IMR-90 (cell line): Measurements from ENCODE around the gene CHMP1B. TPM values are rescaled to one million over a fixed set of nuclear protein-coding genes. Genes with fewer than 3 reads are reported as not detected.

Source experiments
- ATAC-seq: fragments of 200-7000 bp; cut with Tn5 transposase; 2 replicates; pipeline ENCODE4 v1.9.1; 2020; ENCODE audit warnings: low read depth, mild to moderate bottlenecking, moderate library complexity
- BruUV-seq: library from RNA; stranded (reverse); fragments of 400-500 nt; replicated peaks from 2 replicates; lab custom pipeline; 2021; lab: Mats Ljungman, UMichigan
- CTCF ChIA-PET: fragments of 300-600 bp; formaldehyde crosslinking; extraction: SDS; loops from one replicate; lab custom pipeline; 2021; ENCODE audit warnings: antibody characterized with exemption; lab: Yijun Ruan, JAX
- POLR2A ChIA-PET: fragments of 300-600 bp; sonication (Branson Sonifier 250); formaldehyde crosslinking; loops from one replicate; lab custom pipeline; 2022; ENCODE audit warnings: antibody characterized with exemption; ENCODE audit not compliant: unreplicated experiment; lab: Charles Lee
- DNase-seq: peaks from one replicate; pipeline ENCODE4 v3.0.0; 2013
- H2AFZ ChIP-seq: replicated peaks from 2 replicates; pipeline ENCODE3; 2013; ENCODE audit warnings: low read length, mild to moderate bottlenecking; ENCODE audit not compliant: poor library complexity
- H2AK5ac ChIP-seq: 2 replicates; pipeline ENCODE4 v1.6.1; 2013; ENCODE audit warnings: low read depth, low read length, inconsistent platforms
- H2AK9ac ChIP-seq: replicated peaks from 2 replicates; pipeline ENCODE3; 2013; ENCODE audit warnings: mild to moderate bottlenecking, low read depth, low read length, moderate library complexity; ENCODE audit not compliant: poor library complexity
- H2BK120ac ChIP-seq: 2 replicates; pipeline ENCODE4 v1.6.1; 2013; ENCODE audit warnings: low read depth, low read length, inconsistent platforms
- H2BK15ac ChIP-seq: 3 replicates; pipeline ENCODE4 v1.6.1; 2013; ENCODE audit warnings: low read depth, low read length, inconsistent platforms
- H2BK20ac ChIP-seq: 2 replicates; pipeline ENCODE4 v1.6.1; 2013; ENCODE audit warnings: low read depth, mild to moderate bottlenecking, inconsistent platforms, low read length, moderate library complexity
- H2BK5ac ChIP-seq: 2 replicates; pipeline ENCODE4 v1.6.1; 2013; ENCODE audit warnings: mild to moderate bottlenecking, low read depth, low read length, inconsistent platforms; ENCODE audit not compliant: poor library complexity, severe bottlenecking
- H3K14ac ChIP-seq: replicated peaks from 2 replicates; pipeline ENCODE4 v1.6.1; 2013; ENCODE audit warnings: low read depth, low read length, inconsistent platforms
- H3K18ac ChIP-seq: 2 replicates; pipeline ENCODE4 v1.6.1; 2013; ENCODE audit warnings: low read depth, low read length, control low read depth
- H3K23ac ChIP-seq: 2 replicates; pipeline ENCODE4 v1.6.1; 2013; ENCODE audit warnings: low read depth, low read length, inconsistent platforms
- H3K27ac ChIP-seq: 2 replicates; pipeline ENCODE4 v1.5.1; 2013; ENCODE audit warnings: mild to moderate bottlenecking, control low read depth, low read length; ENCODE audit not compliant: insufficient read depth
- H3K27me3 ChIP-seq: 2 replicates; pipeline ENCODE4 v1.6.1; 2013; ENCODE audit warnings: low read length; ENCODE audit not compliant: control insufficient read depth, insufficient read depth
- H3K36me3 ChIP-seq: 2 replicates; pipeline ENCODE4 v1.6.1; 2013; ENCODE audit warnings: low read length, mixed read lengths; ENCODE audit not compliant: control insufficient read depth, insufficient read depth
- H3K4ac ChIP-seq: 2 replicates; pipeline ENCODE4 v1.6.1; 2013; ENCODE audit warnings: low read depth, low read length, inconsistent platforms
- H3K4me1 ChIP-seq: 2 replicates; pipeline ENCODE4 v1.6.1; 2013; ENCODE audit warnings: low read length, mixed read lengths; ENCODE audit not compliant: control insufficient read depth, insufficient read depth
- H3K4me2 ChIP-seq: 2 replicates; pipeline ENCODE4 v1.6.1; 2013; ENCODE audit warnings: low read depth, mild to moderate bottlenecking, control low read depth, low read length, moderate library complexity
- H3K4me3 ChIP-seq: 2 replicates; pipeline ENCODE4 v1.5.1; 2013; ENCODE audit warnings: low read depth, mild to moderate bottlenecking, control low read depth, low read length, moderate library complexity; ENCODE audit not compliant: insufficient read depth
- H3K56ac ChIP-seq: 2 replicates; pipeline ENCODE4 v1.6.1; 2013; ENCODE audit warnings: low read length, inconsistent platforms; ENCODE audit not compliant: insufficient read depth; ENCODE audit errors: extremely low read depth
- H3K79me1 ChIP-seq, 2 experiments: 2 replicates each; pipeline ENCODE4 v1.6.1; 2013; ENCODE audit warnings: low read length in 2 of 2, inconsistent platforms in 1 of 2, low read depth in 1 of 2
- H3K9ac ChIP-seq: 2 replicates; pipeline ENCODE4 v1.6.1; 2013; ENCODE audit warnings: low read depth, low read length, control low read depth
- H3K9me1 ChIP-seq: 2 replicates; pipeline ENCODE4 v1.6.1; 2013; ENCODE audit warnings: low read length, inconsistent platforms; ENCODE audit not compliant: insufficient read depth
- H3K9me3 ChIP-seq: 2 replicates; pipeline ENCODE4 v1.6.1; 2013; ENCODE audit warnings: low read length; ENCODE audit not compliant: control insufficient read depth, insufficient read depth
- H4K20me1 ChIP-seq: 2 replicates; pipeline ENCODE4 v1.6.1; 2013; ENCODE audit warnings: low read length, inconsistent platforms; ENCODE audit not compliant: insufficient read depth
- H4K5ac ChIP-seq: 2 replicates; pipeline ENCODE4 v1.6.1; 2013; ENCODE audit warnings: mild to moderate bottlenecking, low read depth, low read length, control low read depth
- H4K8ac ChIP-seq, 2 experiments: 2 replicates each; pipeline ENCODE4 v1.6.1; 2013; ENCODE audit warnings: low read depth in 2 of 2, low read length in 2 of 2, control low read depth in 1 of 2, inconsistent platforms in 1 of 2
- H4K91ac ChIP-seq: 2 replicates; pipeline ENCODE4 v1.6.1; 2013; ENCODE audit warnings: low read depth, low read length, inconsistent platforms; ENCODE audit not compliant: insufficient read depth
- CEBPB ChIP-seq: IDR thresholded peaks from 2 replicates; pipeline ENCODE4 v1.6.1; 2012; ENCODE audit warnings: low read depth, low read length, improper control_type of control experiment
- CHD1 ChIP-seq: IDR thresholded peaks from 2 replicates; pipeline ENCODE4 v1.6.1; 2012; ENCODE audit warnings: low read depth, low read length, improper control_type of control experiment
- CTCF ChIP-seq: conservative IDR thresholded peaks from 2 replicates; pipeline ENCODE4 v1.5.1; 2012; ENCODE audit warnings: mild to moderate bottlenecking, low read depth, low read length, improper control_type of control experiment
- ELK1 ChIP-seq: fragments of 150-350 bp; IDR thresholded peaks from 2 replicates; pipeline ENCODE4 v1.6.1; 2016; ENCODE audit warnings: low read depth, mild to moderate bottlenecking, low read length, moderate library complexity, borderline replicate concordance
- FOS ChIP-seq: fragments of 150-350 bp; IDR thresholded peaks from 2 replicates; pipeline ENCODE4 v1.6.1; 2016; ENCODE audit warnings: low read depth, low read length
- MAFK ChIP-seq: IDR thresholded peaks from 2 replicates; pipeline ENCODE4 v1.6.1; 2012; ENCODE audit warnings: low read depth, low read length, improper control_type of control experiment
- MAZ ChIP-seq: IDR thresholded peaks from 2 replicates; pipeline ENCODE4 v1.6.1; 2012; ENCODE audit warnings: low read depth, mild to moderate bottlenecking, low read length, improper control_type of control experiment, moderate library complexity, borderline replicate concordance
- MXI1 ChIP-seq: IDR thresholded peaks from 2 replicates; pipeline ENCODE4 v1.6.1; 2012; ENCODE audit warnings: low read depth, mild to moderate bottlenecking, low read length, moderate library complexity, borderline replicate concordance
- NFE2L2 ChIP-seq: fragments of 150-350 bp; IDR thresholded peaks from 2 replicates; pipeline ENCODE4 v1.6.1; 2016; ENCODE audit warnings: low read depth, mild to moderate bottlenecking, low read length
- POLR2A ChIP-seq: IDR thresholded peaks from 2 replicates; pipeline ENCODE4 v1.6.1; 2012; ENCODE audit warnings: mild to moderate bottlenecking, low read depth, low read length
- RAD21 ChIP-seq: IDR thresholded peaks from 2 replicates; pipeline ENCODE4 v1.6.1; 2012; ENCODE audit warnings: low read length, improper control_type of control experiment
- RCOR1 ChIP-seq: IDR thresholded peaks from 2 replicates; pipeline ENCODE4 v1.6.1; 2012; ENCODE audit warnings: mild to moderate bottlenecking, low read length, improper control_type of control experiment; ENCODE audit not compliant: insufficient replicate concordance
- RFX5 ChIP-seq: IDR thresholded peaks from 2 replicates; pipeline ENCODE4 v1.8.0; 2012; ENCODE audit warnings: low read depth, mild to moderate bottlenecking, low read length, moderate library complexity
- USF2 ChIP-seq: fragments of 150-350 bp; IDR thresholded peaks from 2 replicates; pipeline ENCODE4 v1.6.1; 2017; ENCODE audit warnings: mild to moderate bottlenecking, antibody characterized with exemption, low read length, low read depth
- WGBS, 2 experiments: methylation state at CpG; one replicate each; pipeline versions ENCODE4 v1.1.5 to v1.1.7; 2013; ENCODE audit warnings: missing lambda C conversion rate in 2 of 2; ENCODE audit not compliant: insufficient read length in 1 of 2; ENCODE audit errors: extremely low coverage in 2 of 2; 5-methylcytosine and 5-hydroxymethylcytosine counted together
- dilution Hi-C: fragments of 300-500 bp; cut with HindIII; formaldehyde crosslinking; loops from one replicate; pipeline ENCODE4 v1.14.3; 2018; ENCODE audit warnings: low sequenced_read_pairs; ENCODE audit not compliant: unreplicated experiment
- in situ Hi-C: fragments of 300-500 bp; cut with MboI; formaldehyde crosslinking; loops from 3 replicates; pipeline ENCODE4 v1.14.3; 2019; ENCODE audit warnings: low sequenced_read_pairs, inconsistent platforms, mixed read lengths
- intact Hi-C: fragments of 100-400 bp; cut with micrococcal nuclease; formaldehyde crosslinking; loops from 2 replicates; pipeline ENCODE4 v1.10.0; 2022
- polyA plus RNA-seq, 3 experiments: library from polyadenylated mRNA; depleted of rRNA; stranded (reverse); fragments of >200 nt; gene quantifications; 2 replicates each; pipeline ENCODE4 v1.2.3, GENCODE V29; 2012; ENCODE audit warnings: low replicate concordance in 1 of 3
- total RNA-seq: library from RNA; depleted of rRNA; stranded (reverse); fragments of >200 nt; gene quantifications from 2 replicates; pipeline ENCODE4 v1.2.3, GENCODE V29; 2012

CHMP1B gene
- total and polyA plus RNA-seq, 2 of the 4 experiments (the other 2 are of a cell fraction), result 21.1 to 39.4 TPM

- in situ Hi-C loops, result no loop called here
- peak; percentile 64 for DNase-seq
- peak overlapping the region; percentile 65 for H2BK5ac ChIP-seq
- peak overlapping the region in 1 of 2 experiments; percentile 85; a peak in 2 of 4 replicates for H4K8ac ChIP-seq
- peak overlapping the region; percentile 90 for H2BK120ac ChIP-seq
- BruUV-seq, result no TSS peak
- no peak overlapping the region for H4K5ac ChIP-seq
- no peaks in the 10 kb centered on the region for H3K9me3 ChIP-seq
- ChIA-PET POLR2A (no interaction called here), CTCF (no interaction called here)
- peak overlapping the region; percentile 9; the same call in 1 of the 2 replicates for H3K4me2 ChIP-seq
- peaks cover 14% of the 10 kb centered on the region for H3K9me1 ChIP-seq
- H4K20me1 ChIP-seq, result no peaks in the 10 kb centered on the region
- H3K4me1 ChIP-seq, result peaks cover 12% of the 10 kb centered on the region
- H4K91ac ChIP-seq, result peak overlapping the region; percentile 62
- no peak overlapping the region for H3K56ac ChIP-seq
- peak overlapping the region; percentile 91 for H2AFZ ChIP-seq
- peak overlapping the region; percentile 38 for H3K27ac ChIP-seq
- peak overlapping the region; percentile 28 for H2AK9ac ChIP-seq
- peak overlapping the region; percentile 82; the same call in 1 of the 3 replicates for H2BK15ac ChIP-seq
- dilution Hi-C loops, result no loop called here
- H3K18ac ChIP-seq, result peak overlapping the region; percentile 13; the same call in 1 of the 2 replicates
- peak; percentile 68 for ATAC-seq
- 57% methylated on average over 3 of the region's 11 CpGs; no CpG with 5 or more reads in 1 of the 2 experiments for WGBS, 2 experiments
- H3K23ac ChIP-seq, result peak overlapping the region; percentile 97
- no peaks in the 10 kb centered on the region for H3K36me3 ChIP-seq
- no peaks in the 10 kb centered on the region for H3K79me1 ChIP-seq
- peaks cover 2% of the 10 kb centered on the region; the same call in 1 of the 2 replicates for H3K27me3 ChIP-seq
- H2BK20ac ChIP-seq, result peak overlapping the region; percentile 93
- intact Hi-C loops, result no loop called here
- H3K14ac ChIP-seq, result peak overlapping the region; percentile 89; the same call in 1 of the 2 replicates
- H2AK5ac ChIP-seq, result peak overlapping the region; percentile 90; the same call in 1 of the 2 replicates
- peak overlapping the region; percentile 95 for H3K4ac ChIP-seq
- no peak overlapping the region for H3K9ac ChIP-seq
- H3K4me3 ChIP-seq, result no peak overlapping the region
- TF ChIP-seq MAFK (no peak), RFX5 (no peak), CTCF (no peak), RAD21 (no peak), FOS (no peak), NFE2L2 (no peak), USF2 (no peak), CHD1 (no peak), MXI1 (no peak), RCOR1 (no peak), ELK1 (no peak), MAZ (no peak), POLR2A (no peak), CEBPB (no peak)
Measured at GRCh38 chr18:11808001-11808855, 43.0 kb upstream of the CHMP1B start.
